H7 (cell line): ENCODE measurements around the gene C5orf34. TPM values are rescaled to one million over a fixed set of nuclear protein-coding genes. Genes with fewer than 3 reads are reported as not detected.

Experiments
- total RNA-seq: library from RNA; depleted of rRNA; stranded (reverse); fragments of >200 nt; shearing (Covaris generic); gene quantifications from 2 replicates; pipeline ENCODE4 v1.2.3, GENCODE V29; 2014; rRNA removed

The C5orf34 gene
- total RNA-seq, 1 experiment from 2014 or later: 24.8 TPM

Other genes starting within 250 kb of the C5orf34 start
- 87.9 and 114 TPM in 2 replicates for gene HMGCS1, start 201.7 kb downstream of the C5orf34 start, total RNA-seq
- not detected in 2 replicates for gene CCL28, start 102.8 kb downstream of the C5orf34 start, total RNA-seq
- 5.5 and 6.3 TPM in 2 replicates for gene TMEM267, start 31.3 kb downstream of the C5orf34 start, total RNA-seq
- gene PAIP1, start 41.9 kb upstream of the C5orf34 start, total RNA-seq: 117 TPM in 2 replicates
- 28.8 and 49.1 TPM in 2 replicates for gene NNT, start 88.0 kb upstream of the C5orf34 start, total RNA-seq